Neural cell (in vitro differentiated cells): ENCODE measurements around the gene TNIP2. TPM values are rescaled to one million over a fixed set of nuclear protein-coding genes. Genes with fewer than 3 reads are reported as not detected.

Experiments used
- H2AFZ ChIP-seq: fragments of 200-600, 300-800 bp; sonication (generic), shearing (Covaris generic); 2 replicates; pipeline ENCODE4 v1.6.0; 2014; ENCODE audit warnings: low read depth, mild to moderate bottlenecking, antibody characterized with exemption, low read length, moderate library complexity
- H3F3A ChIP-seq: fragments of 200-600 bp; shearing (Covaris generic); 2 replicates; pipeline ENCODE4 v1.6.1; 2016; ENCODE audit warnings: mild to moderate bottlenecking, moderate library complexity, mixed read lengths, antibody characterized with exemption, low read length; ENCODE audit not compliant: insufficient read depth, poor library complexity, severe bottlenecking
- H3K27ac ChIP-seq: fragments of 200-600, 300-800 bp; sonication (generic), shearing (Covaris generic); 2 replicates; pipeline ENCODE4 v1.5.1; 2014; ENCODE audit warnings: mild to moderate bottlenecking, low read length, moderate library complexity
- H3K27me3 ChIP-seq: fragments of 300-800, 200-600 bp; sonication (generic), shearing (Covaris generic); 2 replicates; pipeline ENCODE4 v1.6.0; 2014; ENCODE audit warnings: mild to moderate bottlenecking, low read depth, low read length, moderate library complexity; ENCODE audit not compliant: insufficient read depth
- H3K36me3 ChIP-seq: fragments of 300-800, 200-600 bp; sonication (generic), shearing (Covaris generic); 2 replicates; pipeline ENCODE4 v1.5.1; 2014; ENCODE audit warnings: mild to moderate bottlenecking, antibody characterized with exemption, low read length, moderate library complexity; ENCODE audit not compliant: insufficient read depth
- H3K4me2 ChIP-seq: fragments of 300-800, 200-600 bp; sonication (generic), shearing (Covaris generic); 2 replicates; pipeline ENCODE4 v1.6.0; 2014; ENCODE audit warnings: mild to moderate bottlenecking, low read length
- H3K4me3 ChIP-seq: fragments of 300-800, 200-600 bp; sonication (generic), shearing (Covaris generic); 2 replicates; pipeline ENCODE4 v1.5.1; 2014; ENCODE audit warnings: mild to moderate bottlenecking, low read length, moderate library complexity
- H3K79me2 ChIP-seq: fragments of 200-600 bp; shearing (Covaris generic); replicated peaks from 2 replicates; pipeline ENCODE4 v1.6.0; 2014; ENCODE audit warnings: mild to moderate bottlenecking, low read length, moderate library complexity; ENCODE audit not compliant: insufficient read depth
- H3K9ac ChIP-seq: fragments of 300-800, 200-600 bp; sonication (generic), shearing (Covaris generic); 2 replicates; pipeline ENCODE4 v1.6.1; 2016; ENCODE audit warnings: mild to moderate bottlenecking, low read length, mixed read lengths
- H3K9me2 ChIP-seq: fragments of 200-600 bp; shearing (Covaris generic); 2 replicates; pipeline ENCODE4 v1.6.1; 2016; ENCODE audit warnings: mild to moderate bottlenecking, low read length, mixed read lengths; ENCODE audit not compliant: insufficient read depth
- H3K9me3 ChIP-seq: fragments of 200-600, 300-800 bp; sonication (generic), shearing (Covaris generic); 2 replicates; pipeline ENCODE4 v1.6.1; 2016; ENCODE audit warnings: mild to moderate bottlenecking, mixed run types, low read length, moderate library complexity, mixed read lengths
- H4K20me1 ChIP-seq: fragments of 200-600 bp; shearing (Covaris generic); 2 replicates; pipeline ENCODE4 v1.6.1; 2016; ENCODE audit warnings: mild to moderate bottlenecking, mixed run types; ENCODE audit not compliant: insufficient read depth
- CTCF ChIP-seq: fragments of 450-650 bp; IDR thresholded peaks from 2 replicates; pipeline ENCODE4 v1.5.1; 2014; ENCODE audit warnings: antibody characterized with exemption, mild to moderate bottlenecking, moderate library complexity; ENCODE audit not compliant: poor library complexity, severe bottlenecking
- EP300 ChIP-seq: fragments of 450-650 bp; conservative IDR thresholded peaks from 2 replicates; pipeline ENCODE4 v1.6.1; 2014; ENCODE audit warnings: antibody characterized with exemption, mild to moderate bottlenecking, moderate library complexity; ENCODE audit not compliant: poor library complexity, severe bottlenecking
- EZH2 ChIP-seq: fragments of 200-600, 300-800 bp; shearing (Covaris generic), sonication (generic); IDR thresholded peaks from 2 replicates; pipeline ENCODE4 v1.6.1; 2014; ENCODE audit warnings: antibody characterized with exemption, low read length, borderline replicate concordance, mild to moderate bottlenecking; ENCODE audit not compliant: insufficient read depth, poor library complexity, severe bottlenecking
- MXI1 ChIP-seq: fragments of 450-650 bp; conservative IDR thresholded peaks from 2 replicates; pipeline ENCODE4 v1.6.1; 2014; ENCODE audit warnings: antibody characterized with exemption, mild to moderate bottlenecking; ENCODE audit not compliant: poor library complexity, severe bottlenecking
- POLR2AphosphoS5 ChIP-seq: IDR thresholded peaks from 2 replicates; pipeline ENCODE4 v1.6.1; 2012
- RAD21 ChIP-seq: fragments of 450-650 bp; conservative IDR thresholded peaks from 2 replicates; pipeline ENCODE4 v1.6.1; 2014; ENCODE audit warnings: antibody characterized with exemption, mild to moderate bottlenecking, moderate library complexity
- SMC3 ChIP-seq: fragments of 450-650 bp; conservative IDR thresholded peaks from 2 replicates; pipeline ENCODE4 v1.6.1; 2014; ENCODE audit warnings: antibody characterized with exemption, mild to moderate bottlenecking, moderate library complexity; ENCODE audit not compliant: poor library complexity
- TAF1 ChIP-seq: IDR thresholded peaks from 2 replicates; pipeline ENCODE4 v1.6.1; 2012; ENCODE audit warnings: low read depth
- polyA plus RNA-seq: library from polyadenylated mRNA; depleted of rRNA; stranded (reverse); fragments of >200 nt; gene quantifications from 2 replicates; pipeline ENCODE4 v1.2.3, GENCODE V29; 2014
- TF ChIP-seq, protein P1 (sequence below): IDR thresholded peaks from 2 replicates; pipeline ENCODE4 v1.6.1; 2012; ENCODE audit warnings: borderline replicate concordance

The TNIP2 gene
- polyA plus RNA-seq, 1 donor from 2014 or later = 13.0 TPM

DNA sequence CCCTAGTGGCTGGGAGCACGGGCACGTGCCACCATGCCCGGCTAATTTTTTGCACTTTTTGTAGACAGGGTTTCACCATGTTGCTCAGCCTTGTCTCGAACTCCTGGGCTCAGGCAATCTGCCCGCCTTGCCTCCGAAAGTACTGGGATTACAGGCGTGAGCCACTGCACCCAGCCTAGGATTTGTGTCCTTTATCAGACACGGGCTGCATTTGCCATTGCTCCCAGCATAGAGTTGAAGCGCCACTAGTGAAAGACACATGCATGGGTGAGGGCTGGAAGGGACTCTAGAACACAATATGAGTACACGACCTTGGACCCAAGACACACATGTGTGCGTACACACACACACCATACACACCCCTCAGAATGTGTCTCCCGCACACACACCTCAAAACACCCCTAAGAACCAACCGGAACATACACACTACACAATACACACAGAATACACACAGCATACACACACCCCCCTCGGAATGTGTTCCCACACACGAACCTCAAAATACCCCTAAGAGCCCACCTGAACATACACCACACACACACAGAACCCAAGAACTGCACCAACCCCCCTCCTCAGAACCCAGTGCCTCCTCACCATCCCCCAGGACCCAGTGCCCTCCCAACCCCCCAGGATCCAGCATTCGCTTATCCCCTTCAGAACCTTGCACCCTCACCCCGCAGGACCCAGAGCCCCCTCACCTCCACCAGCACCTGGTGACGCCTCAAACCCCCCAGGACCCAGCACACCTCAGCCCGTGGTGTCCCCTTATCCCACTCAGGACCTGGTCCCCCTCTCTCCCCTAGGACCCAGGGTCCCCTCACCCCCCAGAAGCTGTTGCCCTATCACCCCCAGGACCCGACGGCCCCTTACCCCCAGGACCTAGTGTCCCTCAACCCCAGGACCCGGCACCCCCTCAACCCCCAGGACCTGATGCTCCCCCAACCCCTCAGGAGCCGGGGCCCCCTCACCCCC lies 1.0 kb downstream of the TNIP2 start:
- Histone ChIP-seq H4K20me1 (no peaks in the 10 kb centered on the region), H3K79me2 (no peaks in the 10 kb centered on the region), H3K27me3 (no peaks in the 10 kb centered on the region), H3K4me2 (no peak overlapping the region), H3F3A (no peaks in the 10 kb centered on the region), H3K9me3 (no peaks in the 10 kb centered on the region), H3K9me2 (no peaks in the 10 kb centered on the region), H3K9ac (peak overlapping the region; percentile 60), H3K36me3 (no peaks in the 10 kb centered on the region), H2AFZ (no peak overlapping the region), H3K27ac (no peak overlapping the region), H3K4me3 (peak overlapping the region; percentile 77)
- TF ChIP-seq MXI1 (no peak), EP300 (no peak), EZH2 (no peak), SMC3 (no peak), TAF1 (no peak), CTCF (no peak), RAD21 (no peak), POLR2AphosphoS5 (no peak)
- TF ChIP-seq, protein P1, sequence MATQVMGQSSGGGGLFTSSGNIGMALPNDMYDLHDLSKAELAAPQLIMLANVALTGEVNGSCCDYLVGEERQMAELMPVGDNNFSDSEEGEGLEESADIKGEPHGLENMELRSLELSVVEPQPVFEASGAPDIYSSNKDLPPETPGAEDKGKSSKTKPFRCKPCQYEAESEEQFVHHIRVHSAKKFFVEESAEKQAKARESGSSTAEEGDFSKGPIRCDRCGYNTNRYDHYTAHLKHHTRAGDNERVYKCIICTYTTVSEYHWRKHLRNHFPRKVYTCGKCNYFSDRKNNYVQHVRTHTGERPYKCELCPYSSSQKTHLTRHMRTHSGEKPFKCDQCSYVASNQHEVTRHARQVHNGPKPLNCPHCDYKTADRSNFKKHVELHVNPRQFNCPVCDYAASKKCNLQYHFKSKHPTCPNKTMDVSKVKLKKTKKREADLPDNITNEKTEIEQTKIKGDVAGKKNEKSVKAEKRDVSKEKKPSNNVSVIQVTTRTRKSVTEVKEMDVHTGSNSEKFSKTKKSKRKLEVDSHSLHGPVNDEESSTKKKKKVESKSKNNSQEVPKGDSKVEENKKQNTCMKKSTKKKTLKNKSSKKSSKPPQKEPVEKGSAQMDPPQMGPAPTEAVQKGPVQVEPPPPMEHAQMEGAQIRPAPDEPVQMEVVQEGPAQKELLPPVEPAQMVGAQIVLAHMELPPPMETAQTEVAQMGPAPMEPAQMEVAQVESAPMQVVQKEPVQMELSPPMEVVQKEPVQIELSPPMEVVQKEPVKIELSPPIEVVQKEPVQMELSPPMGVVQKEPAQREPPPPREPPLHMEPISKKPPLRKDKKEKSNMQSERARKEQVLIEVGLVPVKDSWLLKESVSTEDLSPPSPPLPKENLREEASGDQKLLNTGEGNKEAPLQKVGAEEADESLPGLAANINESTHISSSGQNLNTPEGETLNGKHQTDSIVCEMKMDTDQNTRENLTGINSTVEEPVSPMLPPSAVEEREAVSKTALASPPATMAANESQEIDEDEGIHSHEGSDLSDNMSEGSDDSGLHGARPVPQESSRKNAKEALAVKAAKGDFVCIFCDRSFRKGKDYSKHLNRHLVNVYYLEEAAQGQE = no peak

GRCh38 chr4:2753436-2753835 lies 2.7 kb downstream of the TNIP2 start:
- no peaks in the 10 kb centered on the region for H3F3A ChIP-seq
- H3K9me2 ChIP-seq = no peaks in the 10 kb centered on the region
- no peak overlapping the region for H3K27ac ChIP-seq
- no peaks in the 10 kb centered on the region for H3K27me3 ChIP-seq
- H3K9ac ChIP-seq = no peak overlapping the region
- no peaks in the 10 kb centered on the region for H4K20me1 ChIP-seq
- no peak overlapping the region for H3K4me3 ChIP-seq
- TF ChIP-seq TAF1 = no peak
- no peak for TF ChIP-seq CTCF
- TF ChIP-seq POLR2AphosphoS5 = no peak
- no peak for TF ChIP-seq SMC3
- no peak for TF ChIP-seq RAD21
- no peak for TF ChIP-seq EZH2
- TF ChIP-seq MXI1 = no peak
- TF ChIP-seq EP300 = no peak
- TF ChIP-seq, protein P1 = no peak
- no peaks in the 10 kb centered on the region for H3K79me2 ChIP-seq
- no peak overlapping the region for H2AFZ ChIP-seq
- H3K9me3 ChIP-seq = no peaks in the 10 kb centered on the region
- H3K4me2 ChIP-seq = no peak overlapping the region
- no peaks in the 10 kb centered on the region for H3K36me3 ChIP-seq
